CD4-positive, alpha-beta T cell treated with Interleukin-17A for 4 hours (primary cell): ENCODE measurements around the gene LSM2.
A peak's percentile ranks its signal among the peaks of the same experiment; 100 is the strongest.
"Not testable (repeated sequence)": the region's sequence is repeated elsewhere in the genome, so short reads cannot be mapped to it uniquely, and the experiment has no call there.

ENCODE experiments used
- DNase-seq: peaks from one replicate; pipeline ENCODE4 v3.0.0-alpha.2; 2020; ENCODE audit warnings: mixed read lengths

The LSM2 gene

DNA sequence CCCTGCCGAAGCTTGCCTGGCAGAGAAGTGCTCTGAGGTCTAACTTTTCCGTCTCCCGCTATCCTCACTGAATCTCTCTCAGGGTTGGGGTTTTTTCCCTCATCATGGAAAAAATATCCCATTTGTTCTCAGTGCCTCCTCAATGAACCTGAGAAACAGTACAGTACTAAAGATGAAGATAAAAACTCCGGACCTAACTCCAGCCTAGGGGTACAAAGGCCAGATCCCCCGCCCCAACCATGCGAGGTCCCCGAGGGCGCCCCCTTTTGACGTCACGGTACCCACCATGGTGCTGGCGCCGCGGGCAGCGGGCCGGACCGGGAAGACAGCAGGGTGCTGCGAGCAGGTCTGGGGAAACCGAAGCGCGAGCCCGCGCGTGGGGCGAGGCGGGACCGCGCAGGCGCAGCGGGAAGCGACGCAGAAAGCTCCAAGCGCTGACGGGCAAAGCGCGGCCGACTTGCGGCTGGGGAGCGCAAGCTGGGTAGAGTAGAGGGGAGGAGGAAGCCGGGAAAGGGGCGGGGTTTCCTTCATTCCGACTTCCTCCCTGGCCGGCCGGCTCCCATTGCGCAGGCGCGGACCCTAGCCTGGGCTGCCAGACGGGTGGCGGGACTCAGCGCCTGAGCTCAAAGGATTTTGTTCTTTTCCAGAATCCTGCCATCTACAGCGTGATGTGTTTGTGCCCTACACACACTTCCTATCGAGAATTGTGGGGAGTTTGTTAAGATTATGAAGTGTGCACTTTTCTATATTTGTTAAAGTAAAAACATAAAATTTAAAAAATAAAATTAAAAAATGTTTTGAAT, at the start of gene LSM2:
LSM2 (minus strand) TSS at position 497 of the 803 bp plus-strand sequence; CDS start at position 288, 209 bp downstream.
- peak; percentile 99 for DNase-seq

DNA sequence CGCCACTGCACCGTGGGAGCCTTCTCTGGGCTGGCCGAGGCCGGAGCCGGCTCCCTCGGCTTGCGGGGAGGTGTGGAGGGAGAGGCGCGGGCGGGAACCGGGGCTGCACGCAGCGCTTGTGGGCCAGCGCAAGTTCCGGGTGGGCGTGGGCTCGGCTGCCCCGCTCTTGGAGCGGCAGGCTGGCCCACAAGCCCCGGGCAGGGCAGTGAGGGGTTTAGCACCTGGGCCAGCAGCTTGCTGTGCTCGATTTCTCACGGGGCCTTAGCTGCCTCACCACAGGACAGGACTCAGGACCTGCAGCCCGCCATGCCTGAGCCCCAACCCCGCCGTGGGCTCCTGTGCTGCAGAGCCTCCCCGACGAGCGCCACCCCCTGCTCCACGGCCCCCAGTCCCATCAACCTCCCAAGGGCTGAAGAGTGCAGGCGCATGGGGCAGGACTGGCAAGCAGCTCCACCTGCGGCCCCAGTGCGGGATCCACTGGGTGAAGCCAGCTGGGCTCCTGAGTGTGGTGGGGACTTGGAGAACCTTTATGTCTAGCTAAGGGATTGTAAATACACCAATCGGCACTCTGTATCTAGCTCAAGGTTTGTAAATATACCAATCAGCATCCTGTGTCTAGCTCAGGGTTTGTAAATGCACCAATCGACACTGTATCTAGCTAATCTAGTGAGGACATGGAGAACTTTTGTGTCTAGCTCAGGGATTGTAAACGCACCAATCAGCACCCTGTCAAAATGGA, 45.4 kb upstream of the LSM2 start:
- not testable (repeated sequence) for DNase-seq

DNA sequence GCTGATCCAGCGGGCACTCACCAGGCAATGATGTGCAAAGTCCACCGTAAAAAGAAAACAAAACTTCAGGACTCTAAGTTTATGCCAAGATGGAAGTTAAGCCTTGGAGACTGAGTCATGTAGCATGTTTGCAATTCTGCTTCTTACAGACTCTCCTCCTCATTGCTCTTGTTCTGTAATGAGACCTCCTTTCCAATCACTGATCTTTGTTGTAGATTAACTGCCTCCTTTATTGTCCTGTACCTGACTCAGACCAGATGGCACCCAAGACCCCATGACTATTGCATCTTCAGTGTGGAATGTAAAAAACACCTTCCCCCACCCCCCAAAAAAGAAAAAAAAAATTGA, 44.7 kb upstream of the LSM2 start:
- no peak for DNase-seq

DNA sequence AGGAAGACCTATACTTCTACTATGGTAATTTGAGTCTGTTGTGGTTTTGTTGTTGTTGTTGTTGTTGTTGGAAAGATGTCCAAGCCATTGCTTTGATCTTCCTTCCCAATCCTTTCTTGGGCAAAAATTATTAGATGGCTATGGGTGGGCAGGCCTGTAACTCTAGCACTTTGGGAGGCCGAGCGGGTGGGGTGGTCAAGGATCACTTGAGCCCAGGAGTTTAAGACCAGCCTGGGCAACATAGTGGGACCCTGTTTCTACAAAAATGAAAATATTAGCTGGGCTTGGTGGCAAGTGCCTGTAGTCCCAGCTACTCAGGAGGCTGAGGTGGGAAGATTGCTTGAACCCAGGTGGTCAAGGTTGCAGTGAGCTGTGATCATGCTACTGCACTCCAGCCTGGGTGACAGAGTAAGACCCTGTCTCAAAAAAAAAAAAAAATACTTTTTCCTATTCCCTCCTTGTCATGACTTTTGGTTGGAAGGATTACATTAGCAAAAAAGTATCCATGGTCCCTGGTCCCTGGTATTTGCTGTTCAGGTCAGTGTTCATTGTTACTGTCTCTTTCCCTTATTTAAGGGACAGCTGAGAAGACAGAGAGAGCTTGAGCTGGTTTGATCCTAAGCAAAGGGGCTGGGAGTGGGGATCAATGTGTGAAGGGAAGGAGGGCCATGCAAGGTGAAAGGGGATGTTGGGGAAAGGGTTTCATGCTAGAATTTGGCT, 44.2 kb upstream of the LSM2 start:
- no peak for DNase-seq

DNA sequence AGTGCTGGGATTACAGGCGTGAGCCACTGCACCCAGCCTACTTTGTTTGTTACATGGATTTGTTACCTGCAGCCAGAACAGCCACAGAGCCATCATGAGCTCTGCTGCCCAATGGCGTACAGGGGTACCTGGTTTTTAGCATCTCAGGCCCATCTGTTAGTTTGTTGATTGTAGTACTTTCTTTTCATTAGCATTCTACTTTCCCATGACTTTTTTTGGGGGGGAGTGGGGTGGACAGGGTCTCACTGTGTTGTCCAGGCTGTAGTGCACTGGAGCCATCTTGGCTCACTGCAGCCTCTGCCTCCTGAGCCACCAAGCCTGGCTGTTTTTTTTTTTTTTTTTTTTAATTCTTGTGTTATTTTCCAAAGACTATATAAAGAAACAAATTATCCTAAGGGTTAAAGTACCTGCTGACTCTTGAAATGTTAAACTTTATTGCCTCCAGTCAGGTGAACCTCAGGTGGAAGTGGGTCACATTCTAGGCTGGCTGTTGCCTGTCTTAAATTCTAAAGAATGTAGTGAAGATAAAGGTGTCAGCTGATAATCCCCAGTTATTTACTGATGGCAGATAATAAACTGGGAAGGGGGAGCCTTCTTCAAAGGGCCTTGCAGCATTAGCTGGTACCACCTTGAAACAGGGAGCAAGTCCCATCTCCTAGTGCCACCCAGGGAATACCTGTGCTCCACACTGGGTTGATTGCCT, 40.7 kb upstream of the LSM2 start:
- no peak for DNase-seq

DNA sequence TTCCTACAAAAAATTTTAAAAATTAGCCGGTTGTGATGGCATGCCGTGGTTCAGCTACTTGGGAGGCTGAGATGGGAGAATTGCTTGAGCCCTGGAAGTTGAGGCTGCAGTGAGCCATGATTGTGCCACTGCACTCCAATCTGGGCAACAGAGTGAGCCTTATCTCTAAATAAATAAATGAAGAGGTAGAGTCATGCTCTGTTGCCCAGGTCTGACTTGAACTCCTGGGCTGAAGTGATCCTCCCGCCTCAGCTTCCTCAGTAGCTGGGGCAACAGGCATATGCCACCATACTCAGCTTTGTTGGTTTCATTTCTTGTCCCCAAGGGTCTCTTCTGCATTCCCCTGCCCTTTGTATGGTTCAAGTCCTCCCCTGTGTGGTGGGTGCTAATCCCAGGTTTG, 37.7 kb upstream of the LSM2 start:
- no peak for DNase-seq

DNA sequence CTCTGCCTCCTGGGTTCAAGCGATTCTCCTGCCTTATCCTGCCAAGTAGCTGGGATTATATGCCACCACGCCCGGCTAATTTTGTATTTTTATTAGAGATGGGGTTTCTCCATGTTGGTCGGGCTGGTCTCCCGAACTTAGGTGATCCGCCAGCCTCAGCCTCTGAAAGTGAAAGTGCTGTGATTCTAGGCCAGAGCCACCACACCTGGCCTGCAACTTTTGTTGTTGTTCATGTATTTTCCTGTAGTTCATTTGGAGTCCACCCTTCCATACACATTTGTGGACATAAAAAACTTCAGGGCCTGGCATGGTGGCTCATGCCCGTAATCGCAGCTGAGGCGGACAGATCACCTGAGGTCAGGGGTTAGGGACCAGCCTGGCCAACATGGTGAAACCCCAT, 35.3 kb upstream of the LSM2 start:
- no peak for DNase-seq

DNA sequence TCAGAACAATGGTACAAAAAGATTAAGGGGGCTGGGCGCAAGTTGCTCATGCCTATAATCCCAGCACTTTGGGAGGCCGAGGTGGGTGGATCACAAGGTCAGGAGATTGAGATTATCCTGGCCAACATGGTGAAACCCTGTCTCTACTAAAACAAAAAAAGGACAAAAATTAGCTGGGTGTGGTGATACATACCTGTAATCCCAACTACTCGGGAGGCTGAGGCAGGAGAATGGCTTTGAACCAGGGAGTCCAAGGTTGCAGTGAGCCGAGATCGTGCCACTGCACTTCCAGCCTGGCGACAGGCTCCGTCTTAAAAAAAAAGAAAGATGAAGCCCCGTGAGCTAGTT, 33.0 kb upstream of the LSM2 start:
- DNase-seq, result not testable (repeated sequence)

DNA sequence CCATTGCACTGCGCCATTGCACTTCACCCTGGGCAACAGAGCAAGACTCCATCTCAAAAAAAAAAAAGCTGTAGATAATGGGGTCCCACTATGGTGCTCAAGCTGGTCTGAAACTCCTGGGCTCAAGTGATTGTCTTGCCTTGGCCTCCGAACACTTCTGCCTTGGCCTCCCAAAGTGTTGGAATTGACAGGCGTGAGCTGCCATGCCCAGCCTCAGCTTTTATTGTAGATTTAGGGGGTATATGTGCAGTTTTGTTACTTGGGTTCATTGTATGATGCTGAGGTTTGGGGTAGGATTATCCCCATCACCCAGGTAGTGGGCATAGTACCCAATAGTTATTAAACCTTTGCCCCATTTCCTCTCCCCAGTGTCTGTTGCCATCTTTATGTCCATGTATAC, 32.2 kb upstream of the LSM2 start:
- DNase-seq, result no peak

DNA sequence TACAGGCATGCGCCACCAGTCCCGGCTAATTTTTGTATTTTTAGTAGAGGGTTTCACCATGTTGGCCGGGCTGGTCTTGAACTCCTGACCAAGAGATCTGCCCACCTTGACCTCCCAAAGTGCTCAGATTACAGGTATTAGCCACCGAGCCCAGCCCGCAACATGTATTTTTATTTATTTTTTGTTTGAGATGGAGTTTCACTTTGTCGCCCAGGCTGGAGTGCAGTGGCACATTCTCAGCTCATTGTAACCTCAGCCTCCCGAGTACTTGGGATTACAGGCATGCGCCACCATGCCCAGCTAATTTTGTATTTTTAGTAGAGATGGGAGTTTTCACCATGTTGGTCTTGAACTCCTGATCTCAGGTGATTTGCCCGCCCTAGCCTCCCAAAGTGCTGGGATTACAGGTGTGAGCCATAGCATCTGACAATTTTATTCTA, 31.4 kb upstream of the LSM2 start:
- not testable (repeated sequence) for DNase-seq

DNA sequence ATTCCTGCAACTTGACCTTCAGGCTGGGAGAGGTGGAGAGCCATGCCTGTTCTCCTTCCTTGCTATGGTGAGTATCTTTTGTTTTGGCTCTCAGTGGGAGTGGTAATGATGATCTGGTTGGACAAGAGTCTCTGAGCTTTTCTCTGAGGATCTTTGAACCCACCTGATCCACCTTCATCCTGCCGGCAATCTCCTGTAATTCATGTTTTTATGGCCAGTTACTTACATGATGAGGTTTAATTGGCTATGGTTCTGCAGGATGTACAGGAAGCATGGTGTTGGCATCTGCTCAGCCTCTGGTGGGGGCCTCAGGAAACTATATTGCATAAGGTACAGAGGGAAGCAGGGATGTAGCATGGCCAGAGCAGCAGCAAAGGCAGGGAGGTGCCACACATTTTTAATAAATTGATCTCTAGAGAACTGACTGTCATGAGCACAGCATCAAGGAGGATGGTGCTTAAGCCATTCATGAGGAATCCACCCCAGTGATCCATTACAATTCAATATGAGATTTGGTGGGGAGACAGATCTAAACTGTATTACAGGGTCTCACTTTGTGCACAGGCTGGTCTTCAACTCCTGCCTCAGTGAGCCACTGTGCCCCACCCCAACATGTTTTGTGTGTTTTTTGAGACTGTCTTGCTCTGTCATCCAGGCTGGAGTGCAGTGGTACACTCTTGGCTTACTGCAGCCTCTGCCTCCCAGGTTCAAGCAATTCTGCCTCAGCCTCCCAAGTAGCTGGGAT, 30.8 kb upstream of the LSM2 start:
- DNase-seq, result no peak

DNA sequence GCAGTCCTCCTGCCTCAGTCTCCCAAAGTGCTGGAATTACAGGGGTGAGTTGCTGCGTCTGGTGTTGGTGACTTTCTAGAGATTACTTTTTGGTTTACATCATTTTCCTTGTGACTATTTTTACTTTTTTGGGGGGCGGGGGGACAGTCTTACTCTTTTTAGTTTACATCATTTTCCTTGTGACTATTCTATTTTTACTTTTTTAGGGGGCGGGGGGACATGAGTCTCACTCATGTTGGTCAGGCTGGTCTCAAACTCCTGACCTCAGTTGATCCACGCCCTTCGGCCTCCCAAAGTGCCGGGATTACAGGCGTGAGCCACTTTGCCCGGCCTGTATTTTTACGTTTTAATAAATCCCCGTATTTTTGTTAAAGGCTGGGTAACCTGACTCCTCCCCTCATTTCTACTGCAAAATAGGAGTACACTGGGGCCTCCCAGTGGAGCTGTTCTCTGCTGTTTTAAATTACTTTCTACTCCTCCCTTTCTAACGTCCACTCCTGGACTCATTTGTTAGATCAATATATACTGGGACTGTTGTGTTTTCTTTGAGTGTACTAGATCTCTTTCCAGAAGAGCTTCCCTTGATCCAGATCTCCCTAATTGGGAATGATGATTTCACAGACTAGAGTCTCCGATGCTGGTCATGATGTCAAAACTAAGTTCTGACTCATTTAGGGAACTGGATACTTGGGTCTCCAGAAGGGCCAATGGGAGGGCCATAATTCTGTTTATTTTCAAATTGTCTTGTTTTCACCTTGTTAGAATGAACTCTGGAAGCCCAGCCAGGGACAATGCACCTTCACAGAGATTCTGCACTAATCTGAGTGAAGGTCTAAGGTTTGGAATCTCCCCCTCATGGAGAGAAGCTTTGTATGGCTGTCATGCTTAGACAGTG, 30.0 kb upstream of the LSM2 start:
- DNase-seq, result no peak

DNA sequence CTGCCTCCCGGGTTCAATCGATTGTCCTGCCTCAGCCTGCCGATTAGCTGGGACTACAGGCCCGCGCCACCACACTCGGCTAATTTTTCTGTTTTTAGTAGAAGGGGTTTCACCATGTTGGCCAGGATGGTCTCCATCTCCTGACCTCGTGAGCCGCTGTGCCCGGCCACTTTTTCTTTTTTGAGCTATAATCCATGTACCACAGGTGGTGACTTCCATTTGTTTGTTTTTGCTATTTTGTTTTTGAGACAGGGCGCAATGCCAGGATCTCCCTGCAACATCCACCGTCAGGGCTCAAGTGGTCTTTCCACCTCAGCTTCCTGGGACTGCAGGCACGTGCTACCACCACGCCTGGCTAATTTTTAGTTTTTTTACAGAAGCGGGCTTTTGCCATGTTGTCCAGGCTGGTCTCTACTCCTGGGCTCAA, 29.3 kb upstream of the LSM2 start:
- DNase-seq, result no peak

DNA sequence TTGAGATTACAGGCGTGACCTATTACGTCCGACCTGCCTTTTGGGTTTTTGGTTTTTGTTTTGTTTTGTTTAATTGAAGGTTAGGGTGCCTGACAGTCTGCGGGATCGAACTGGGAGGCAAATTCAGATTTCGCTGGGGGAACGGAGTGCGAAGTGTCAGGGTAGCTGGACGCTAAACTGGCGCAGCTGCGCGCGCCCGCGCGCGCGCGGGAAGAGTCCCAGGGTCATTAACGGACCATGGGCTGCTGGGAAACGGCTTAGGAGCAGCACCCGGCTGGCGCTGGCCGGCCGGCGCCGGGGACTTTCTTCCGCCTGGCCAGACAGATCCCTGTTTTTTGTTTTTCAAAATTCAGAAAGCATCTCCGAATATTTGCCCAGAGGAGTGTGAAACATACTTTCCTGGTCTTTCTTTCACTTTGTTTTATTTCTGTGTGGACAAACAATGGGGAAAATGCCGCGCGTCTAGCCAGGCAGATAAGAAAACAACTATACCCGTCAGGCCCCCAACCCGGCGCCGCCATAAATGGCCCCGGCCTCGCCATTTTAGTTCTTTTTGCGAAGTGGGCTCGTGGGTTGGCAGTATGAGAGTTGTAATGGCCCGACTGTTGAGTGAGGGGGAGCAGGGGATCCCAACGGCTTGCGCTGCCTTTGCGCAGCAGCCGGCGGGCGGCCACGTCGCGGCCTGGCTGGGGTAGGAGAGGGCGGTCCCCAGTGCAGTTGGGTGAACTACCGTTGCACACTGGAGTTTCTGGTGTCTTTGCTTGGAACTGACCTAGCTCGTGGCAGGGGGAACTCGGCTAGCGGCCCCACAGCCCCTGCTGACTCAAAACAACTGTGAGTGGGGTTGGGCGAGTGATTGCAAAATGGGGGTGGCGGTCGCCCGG, 27.8 kb upstream of the LSM2 start:
- peak; percentile 83 for DNase-seq

DNA sequence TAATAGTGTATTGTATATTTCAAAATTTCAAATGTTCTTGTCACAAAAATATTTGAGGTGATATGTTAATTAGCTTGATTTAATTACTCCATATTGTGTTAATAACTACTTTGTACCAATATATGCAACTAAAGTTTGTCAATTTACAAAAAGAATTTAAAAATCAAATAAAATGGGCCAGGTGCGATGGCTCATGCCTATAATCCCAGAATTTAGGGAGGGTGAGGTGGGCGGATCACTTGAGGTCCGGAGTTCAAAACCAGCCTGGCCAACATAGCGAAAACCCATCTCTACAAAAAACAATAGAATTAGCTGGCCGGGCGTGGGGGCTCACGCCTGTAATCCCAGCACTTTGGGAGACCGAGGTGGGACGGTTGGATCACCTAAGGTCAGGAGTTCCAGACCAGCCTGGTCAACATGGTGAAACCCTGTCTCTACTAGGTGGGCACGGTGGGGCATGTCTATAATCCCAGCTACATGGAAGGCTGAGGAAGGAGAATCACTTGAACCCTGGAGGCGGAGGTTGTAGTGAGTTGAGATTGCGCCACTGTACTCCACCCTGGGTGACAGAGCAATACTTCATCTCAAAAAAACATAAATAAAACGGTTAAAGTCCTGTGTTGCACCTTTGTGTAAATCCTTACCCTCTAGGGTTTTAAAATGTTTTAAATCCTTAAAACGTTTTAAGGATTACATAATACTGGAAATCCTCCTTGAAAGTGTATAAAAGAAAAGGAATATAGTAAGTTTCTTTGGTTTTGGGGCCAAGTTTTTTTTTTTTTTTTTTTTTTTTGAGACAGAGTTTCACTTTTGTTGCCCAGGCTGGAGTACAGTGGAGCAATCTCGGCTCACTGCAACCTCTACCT, 24.8 kb upstream of the LSM2 start:
- DNase-seq, result no peak

DNA sequence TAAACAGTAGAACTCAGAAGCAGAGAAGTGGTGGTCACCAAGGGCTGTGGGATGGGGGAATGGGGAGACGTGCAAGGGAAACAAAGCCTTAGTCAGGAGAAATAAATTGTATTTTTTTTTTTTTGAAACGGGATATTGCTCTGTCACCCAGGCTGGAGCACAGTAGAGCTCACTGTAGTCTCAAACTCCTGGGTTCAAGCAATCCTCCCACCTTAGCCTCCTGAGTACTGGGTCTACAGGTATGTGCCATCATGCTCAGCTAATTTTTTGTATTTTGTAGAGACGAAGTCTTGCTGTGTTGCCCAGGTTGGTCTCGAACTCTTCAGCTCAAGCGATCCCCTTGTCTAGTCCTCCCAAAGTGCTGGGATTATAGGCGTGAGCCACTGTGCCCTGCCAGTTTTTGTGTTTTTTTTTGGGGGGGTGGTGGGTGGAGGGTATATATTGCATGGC, 24.1 kb upstream of the LSM2 start:
- no peak for DNase-seq

DNA sequence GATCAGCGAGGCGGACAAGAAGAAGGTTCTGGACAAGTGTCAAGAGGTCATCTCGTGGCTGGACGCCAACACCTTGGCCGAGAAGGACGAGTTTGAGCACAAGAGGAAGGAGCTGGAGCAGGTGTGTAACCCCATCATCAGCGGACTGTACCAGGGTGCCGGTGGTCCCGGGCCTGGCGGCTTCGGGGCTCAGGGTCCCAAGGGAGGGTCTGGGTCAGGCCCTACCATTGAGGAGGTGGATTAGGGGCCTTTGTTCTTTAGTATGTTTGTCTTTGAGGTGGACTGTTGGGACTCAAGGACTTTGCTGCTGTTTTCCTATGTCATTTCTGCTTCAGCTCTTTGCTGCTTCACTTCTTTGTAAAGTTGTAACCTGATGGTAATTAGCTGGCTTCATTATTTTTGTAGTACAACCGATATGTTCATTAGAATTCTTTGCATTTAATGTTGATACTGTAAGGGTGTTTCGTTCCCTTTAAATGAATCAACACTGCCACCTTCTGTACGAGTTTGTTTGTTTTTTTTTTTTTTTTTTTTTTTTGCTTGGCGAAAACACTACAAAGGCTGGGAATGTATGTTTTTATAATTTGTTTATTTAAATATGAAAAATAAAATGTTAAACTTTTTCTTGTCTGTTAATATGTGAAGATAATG, 23.0 kb upstream of the LSM2 start:
- DNase-seq, result no peak

DNA sequence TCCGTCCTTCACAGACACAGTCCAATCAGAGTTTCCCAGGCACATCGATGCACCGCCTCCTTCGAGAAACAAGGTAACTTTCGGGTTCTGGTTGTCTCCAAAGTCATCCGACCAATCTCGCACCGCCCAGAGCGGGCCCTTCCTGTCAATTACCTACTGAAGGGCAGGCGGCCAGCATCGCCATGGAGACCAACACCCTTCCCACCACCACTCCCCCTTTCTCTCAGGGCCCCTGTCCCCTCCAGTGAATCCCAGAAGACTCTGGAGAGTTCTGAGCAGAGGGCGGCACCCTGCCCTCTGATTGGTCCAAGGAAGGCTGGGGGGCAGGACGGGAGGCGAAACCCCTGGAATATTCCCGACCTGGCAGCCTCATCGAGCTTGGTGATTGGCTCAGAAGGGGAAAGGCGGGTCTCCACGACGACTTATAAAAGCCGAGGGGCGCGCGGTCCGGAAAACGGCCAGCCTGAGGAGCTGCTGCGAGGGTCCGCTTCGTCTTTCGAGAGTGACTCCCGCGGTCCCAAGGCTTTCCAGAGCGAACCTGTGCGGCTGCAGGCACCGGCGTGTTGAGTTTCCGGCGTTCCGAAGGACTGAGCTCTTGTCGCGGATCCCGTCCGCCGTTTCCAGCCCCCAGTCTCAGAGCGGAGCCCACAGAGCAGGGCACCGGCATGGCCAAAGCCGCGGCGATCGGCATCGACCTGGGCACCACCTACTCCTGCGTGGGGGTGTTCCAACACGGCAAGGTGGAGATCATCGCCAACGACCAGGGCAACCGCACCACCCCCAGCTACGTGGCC, 20.7 kb upstream of the LSM2 start, which contains the start of gene HSPA1B:
HSPA1B (plus strand) TSS at position 453 of the 794 bp plus-strand sequence; CDS start at position 666, 213 bp downstream.
- DNase-seq, result peak; percentile 91
